ENCODE results near the gene CACNA1C. TPM values are rescaled to one million over a fixed set of nuclear protein-coding genes. Genes with fewer than 3 reads are reported as not detected.
A peak's percentile ranks its signal among the peaks of the same experiment; 100 is the strongest.

CACNA1C gene
- total and polyA plus RNA-seq, 2 donors (not counting 1 experiment from before 2014, with no cell fraction given) = 0.01 to 0.02 TPM

DNA sequence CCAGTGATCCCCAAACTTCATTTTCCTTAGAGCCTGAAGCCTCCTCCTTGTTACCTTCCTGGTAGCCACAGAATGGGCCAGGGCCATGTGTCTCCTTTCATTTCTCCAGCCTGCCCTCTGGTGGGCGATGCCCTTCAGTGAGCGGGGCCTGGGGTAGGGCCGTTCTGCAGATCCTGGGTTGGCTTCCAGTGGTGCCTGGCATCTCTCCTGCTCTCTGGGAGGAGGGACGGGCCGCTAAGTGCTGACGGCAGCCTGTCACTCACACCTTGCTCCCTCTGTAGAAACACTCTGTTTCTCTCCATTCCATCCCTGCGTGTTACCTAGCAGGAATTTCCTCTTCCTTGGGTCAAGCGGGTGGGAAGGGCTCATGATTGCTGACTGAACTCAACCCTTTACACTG lies 232.1 kb downstream of the CACNA1C start:
- ChIA-PET CTCF (interaction anchor here (0.9 to 1.1 kb wide), 2 partner anchors 10 to 25 kb away, joined by 3 to 4 read pairs; no protein-coding TSS in a partner anchor), POLR2A (no interaction called here)
- peaks cover 2% of the 10 kb centered on the region for H3K9me3 Mint-ChIP-seq (ENCODE audit: insufficient read depth)
- Histone ChIP-seq H3K9me3 (ENCODE audit: control extremely low read depth in 1 of 3, control insufficient read depth in 2 of 3, insufficient read depth in 1 of 3, low read length in 2 of 3) (peaks cover 0 to 5% (median under 1%) of the 10 kb centered on the region in 3 donors), H3K4me1 (ENCODE audit: control insufficient read depth in 2 of 2, insufficient read depth in 2 of 2, low read length in 2 of 2) (no peaks in the 10 kb centered on the region), H3K27me3 (replicated peaks in 1 of 4; ENCODE audit: control extremely low read depth in 1 of 4, control insufficient read depth in 3 of 4, insufficient read depth in 4 of 4, low read length in 3 of 4) (peaks cover 0 to 14% (median 2%) of the 10 kb centered on the region in 4 experiments), H4K20me1 (ENCODE audit: control insufficient read depth, insufficient read depth, low read length, poor library complexity, severe bottlenecking) (no peaks in the 10 kb centered on the region), H3K9ac (ENCODE audit: low read length) (no peak overlapping the region), H3K4me2 (replicated peaks; ENCODE audit: low read depth, low read length, poor library complexity, severe bottlenecking) (no peak overlapping the region), H2AFZ (ENCODE audit: insufficient read depth, low read depth, low read length, poor library complexity, severe bottlenecking) (peak overlapping the region; percentile 6), H3K36me3 (replicated peaks in 1 of 2; ENCODE audit: control extremely low read depth in 1 of 2, control insufficient read depth in 1 of 2, extremely low read depth in 1 of 2, insufficient read depth in 2 of 2, low read length in 1 of 2) (no peaks in the 10 kb centered on the region), H3K79me2 (ENCODE audit: control insufficient read depth, insufficient read depth, low read length) (no peaks in the 10 kb centered on the region), H3K4me3 (ENCODE audit: control extremely low read depth in 1 of 5, extremely low read depth in 1 of 5, insufficient read depth in 1 of 5, low read depth in 2 of 5, low read length in 4 of 5) (no peak overlapping the region), H3K27ac (ENCODE audit: low read length in 2 of 2) (no peak overlapping the region)
- TF ChIP-seq, protein P1, sequence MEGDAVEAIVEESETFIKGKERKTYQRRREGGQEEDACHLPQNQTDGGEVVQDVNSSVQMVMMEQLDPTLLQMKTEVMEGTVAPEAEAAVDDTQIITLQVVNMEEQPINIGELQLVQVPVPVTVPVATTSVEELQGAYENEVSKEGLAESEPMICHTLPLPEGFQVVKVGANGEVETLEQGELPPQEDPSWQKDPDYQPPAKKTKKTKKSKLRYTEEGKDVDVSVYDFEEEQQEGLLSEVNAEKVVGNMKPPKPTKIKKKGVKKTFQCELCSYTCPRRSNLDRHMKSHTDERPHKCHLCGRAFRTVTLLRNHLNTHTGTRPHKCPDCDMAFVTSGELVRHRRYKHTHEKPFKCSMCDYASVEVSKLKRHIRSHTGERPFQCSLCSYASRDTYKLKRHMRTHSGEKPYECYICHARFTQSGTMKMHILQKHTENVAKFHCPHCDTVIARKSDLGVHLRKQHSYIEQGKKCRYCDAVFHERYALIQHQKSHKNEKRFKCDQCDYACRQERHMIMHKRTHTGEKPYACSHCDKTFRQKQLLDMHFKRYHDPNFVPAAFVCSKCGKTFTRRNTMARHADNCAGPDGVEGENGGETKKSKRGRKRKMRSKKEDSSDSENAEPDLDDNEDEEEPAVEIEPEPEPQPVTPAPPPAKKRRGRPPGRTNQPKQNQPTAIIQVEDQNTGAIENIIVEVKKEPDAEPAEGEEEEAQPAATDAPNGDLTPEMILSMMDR (IDR thresholded peaks at IDR 0.05) = peak; percentile 31
- TF ChIP-seq EZH2 (IDR thresholded peaks at IDR 0.05; ENCODE audit: borderline replicate concordance, insufficient read depth, low read depth, low read length, poor library complexity, severe bottlenecking) = no peak
- H3K4me3 Mint-ChIP-seq = no peak overlapping the region
- peaks cover 31% of the 10 kb centered on the region for H3K27me3 Mint-ChIP-seq
- 40% methylated on average over 5 of the region's 8 CpGs for WGBS (ENCODE audit: insufficient coverage)
- H3K27ac Mint-ChIP-seq = no peak overlapping the region
- intact Hi-C loops (cut with micrococcal nuclease) = no loop called here
- DNase-seq (peak; percentile 30), ATAC-seq (ENCODE audit: low read depth) (peak; percentile 56)
- H3K4me1 Mint-ChIP-seq = peaks cover 9% of the 10 kb centered on the region

DNA sequence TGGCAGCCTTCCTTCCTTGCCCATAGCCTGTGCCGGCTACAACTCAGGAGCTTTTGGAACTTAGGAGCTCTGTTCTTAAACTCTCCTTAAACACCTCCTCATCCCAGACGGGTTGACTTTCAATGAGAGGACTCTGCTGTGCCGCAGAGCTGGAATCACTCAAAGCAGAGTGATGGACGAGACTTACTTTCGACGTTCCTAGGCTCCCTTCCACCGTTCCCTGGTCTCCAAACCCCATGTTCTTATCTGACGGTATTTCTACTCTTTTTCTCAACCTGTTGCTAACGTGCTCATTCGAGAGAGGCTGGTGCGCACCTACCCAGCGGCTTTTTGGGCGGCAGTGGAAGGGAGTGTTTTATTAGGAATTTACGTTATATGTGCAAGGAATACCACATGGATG lies 232.7 kb downstream of the CACNA1C start:
- no peak overlapping the region for H3K27ac Mint-ChIP-seq
- H3K9me3 Mint-ChIP-seq (ENCODE audit: insufficient read depth) = peaks cover 2% of the 10 kb centered on the region
- ATAC-seq (ENCODE audit: low read depth) (no peak), DNase-seq (no peak)
- no peak overlapping the region for H3K4me2 ChIP-seq (replicated peaks; ENCODE audit: low read depth, low read length, poor library complexity, severe bottlenecking)
- no peak overlapping the region for H3K27ac ChIP-seq (ENCODE audit: low read length in 2 of 2)
- no peak for TF ChIP-seq EZH2 (IDR thresholded peaks at IDR 0.05; ENCODE audit: borderline replicate concordance, insufficient read depth, low read depth, low read length, poor library complexity, severe bottlenecking)
- TF ChIP-seq, protein P1 (IDR thresholded peaks at IDR 0.05) = no peak
- H3K9me3 ChIP-seq (ENCODE audit: control extremely low read depth in 1 of 3, control insufficient read depth in 2 of 3, insufficient read depth in 1 of 3, low read length in 2 of 3) = peaks cover 0 to 5% (median 0%) of the 10 kb centered on the region in 3 donors
- POLR2A ChIA-PET = no interaction called here
- H3K4me3 Mint-ChIP-seq = no peak overlapping the region
- no peaks in the 10 kb centered on the region for H3K36me3 ChIP-seq (replicated peaks in 1 of 2; ENCODE audit: control extremely low read depth in 1 of 2, control insufficient read depth in 1 of 2, extremely low read depth in 1 of 2, insufficient read depth in 2 of 2, low read length in 1 of 2)
- H3K4me1 ChIP-seq (ENCODE audit: control insufficient read depth in 2 of 2, insufficient read depth in 2 of 2, low read length in 2 of 2) = no peaks in the 10 kb centered on the region
- CTCF ChIA-PET = interaction anchor here (0.5 kb wide), 1 partner anchor 1515 kb away, joined by 3 read pairs; no protein-coding TSS in a partner anchor
- no peak overlapping the region for H2AFZ ChIP-seq (ENCODE audit: insufficient read depth, low read depth, low read length, poor library complexity, severe bottlenecking)
- peaks cover 0 to 14% (median 2%) of the 10 kb centered on the region in 4 experiments for H3K27me3 ChIP-seq (replicated peaks in 1 of 4; ENCODE audit: control extremely low read depth in 1 of 4, control insufficient read depth in 3 of 4, insufficient read depth in 4 of 4, low read length in 3 of 4)
- peaks cover 9% of the 10 kb centered on the region for H3K4me1 Mint-ChIP-seq
- WGBS (ENCODE audit: insufficient coverage) = 98% methylated on average over 11 of the region's 14 CpGs
- H3K4me3 ChIP-seq (ENCODE audit: control extremely low read depth in 1 of 5, extremely low read depth in 1 of 5, insufficient read depth in 1 of 5, low read depth in 2 of 5, low read length in 4 of 5) = no peak overlapping the region
- H3K9ac ChIP-seq (ENCODE audit: low read length) = no peak overlapping the region
- H3K27me3 Mint-ChIP-seq = peaks cover 31% of the 10 kb centered on the region
- intact Hi-C loops (cut with micrococcal nuclease) = no loop called here
- no peaks in the 10 kb centered on the region for H3K79me2 ChIP-seq (ENCODE audit: control insufficient read depth, insufficient read depth, low read length)
- no peaks in the 10 kb centered on the region for H4K20me1 ChIP-seq (ENCODE audit: control insufficient read depth, insufficient read depth, low read length, poor library complexity, severe bottlenecking)

All from B cell (primary cell).